Smooth muscle cell (in vitro differentiated cells): Measurements from ENCODE around the gene OMP. TPM values are rescaled to one million over a fixed set of nuclear protein-coding genes. Genes with fewer than 3 reads are reported as not detected.

Experiments used
- DNase-seq: peaks from one replicate; lab custom pipeline; 2025; ENCODE audit not compliant: unreplicated experiment; lab: John Stamatoyannopoulos, UW
- H2AFZ ChIP-seq: fragments of 200-600 bp; sonication (generic); 2 replicates; pipeline ENCODE4 v1.6.0; 2016; ENCODE audit warnings: antibody characterized with exemption, low read depth, mild to moderate bottlenecking
- H3F3A ChIP-seq: fragments of 200-600 bp; sonication (generic); 2 replicates; pipeline ENCODE4 v1.6.0; 2017; ENCODE audit warnings: antibody characterized with exemption, low read depth
- H3K27ac ChIP-seq: fragments of 200-600 bp; sonication (generic); 2 replicates; pipeline ENCODE4 v1.5.1; 2016; ENCODE audit warnings: low read depth, mild to moderate bottlenecking
- H3K27me3 ChIP-seq: fragments of 200-600 bp; sonication (generic); 2 replicates; pipeline ENCODE4 v1.6.1; 2016; ENCODE audit warnings: low read depth, mild to moderate bottlenecking
- H3K36me3 ChIP-seq: fragments of 200-600 bp; sonication (generic); 2 replicates; pipeline ENCODE4 v1.5.1; 2016; ENCODE audit warnings: low read depth
- H3K4me1 ChIP-seq: fragments of 200-600 bp; sonication (generic); 2 replicates; pipeline ENCODE4 v1.5.1; 2016; ENCODE audit warnings: low read depth
- H3K4me2 ChIP-seq: fragments of 200-600 bp; sonication (generic); 2 replicates; pipeline ENCODE4 v1.6.0; 2016; ENCODE audit warnings: mild to moderate bottlenecking
- H3K4me3 ChIP-seq: fragments of 200-600 bp; sonication (generic); 2 replicates; pipeline ENCODE4 v1.5.1; 2016; ENCODE audit warnings: mild to moderate bottlenecking
- H3K79me2 ChIP-seq: fragments of 200-600 bp; sonication (generic); 2 replicates; pipeline ENCODE4 v1.6.0; 2016; ENCODE audit warnings: low read depth, mild to moderate bottlenecking
- H3K9ac ChIP-seq: fragments of 200-600 bp; sonication (generic); 2 replicates; pipeline ENCODE4 v1.6.0; 2016; ENCODE audit warnings: low read depth
- H3K9me3 ChIP-seq: fragments of 200-600 bp; sonication (generic); replicated peaks from 2 replicates; pipeline ENCODE4 v1.5.1; 2016; ENCODE audit warnings: low read depth
- H4K20me1 ChIP-seq: fragments of 200-600 bp; sonication (generic); 2 replicates; pipeline ENCODE4 v1.6.0; 2016; ENCODE audit warnings: low read depth
- WGBS: methylation state at CpG from one replicate; pipeline ENCODE4 v1.1.7; 2016; ENCODE audit warnings: low lambda C conversion rate; 5-methylcytosine and 5-hydroxymethylcytosine counted together
- polyA plus RNA-seq: library from polyadenylated mRNA; unstranded; fragments of >200 nt; fragmentation: Nextera tagmentation; extraction: Ambion mirVana; gene quantifications from 2 replicates; pipeline ENCODE4 v1.2.1, GENCODE V29; 2016
- total RNA-seq: library from RNA; depleted of rRNA; stranded (reverse); fragments of >200 nt; gene quantifications from 2 replicates; pipeline ENCODE4 v1.2.3, GENCODE V29; 2014
- TF ChIP-seq, protein P1 (sequence below): fragments of 200-600 bp; sonication (generic); IDR thresholded peaks from 2 replicates; pipeline ENCODE4 v1.5.1; 2017; ENCODE audit warnings: borderline replicate concordance, mild to moderate bottlenecking, antibody characterized with exemption; ENCODE audit not compliant: insufficient read depth, poor library complexity, severe bottlenecking

The OMP gene
- total and polyA plus RNA-seq, 2 experiments from 2014 or later = not detected

GRCh38 chr11:77069969-77070582 is 32.6 kb upstream of the OMP start:
- H3K36me3 ChIP-seq = no peaks in the 10 kb centered on the region
- peaks cover 6% of the 10 kb centered on the region for H3K79me2 ChIP-seq
- H4K20me1 ChIP-seq = peaks cover 8% of the 10 kb centered on the region
- DNase-seq = no peak
- no peaks in the 10 kb centered on the region for H3F3A ChIP-seq
- no peak overlapping the region for H3K9ac ChIP-seq
- peaks cover 5% of the 10 kb centered on the region for H3K4me1 ChIP-seq
- no peak overlapping the region for H2AFZ ChIP-seq
- H3K4me3 ChIP-seq = no peak overlapping the region
- H3K27ac ChIP-seq = no peak overlapping the region
- no peaks in the 10 kb centered on the region for H3K27me3 ChIP-seq
- TF ChIP-seq, protein P1, sequence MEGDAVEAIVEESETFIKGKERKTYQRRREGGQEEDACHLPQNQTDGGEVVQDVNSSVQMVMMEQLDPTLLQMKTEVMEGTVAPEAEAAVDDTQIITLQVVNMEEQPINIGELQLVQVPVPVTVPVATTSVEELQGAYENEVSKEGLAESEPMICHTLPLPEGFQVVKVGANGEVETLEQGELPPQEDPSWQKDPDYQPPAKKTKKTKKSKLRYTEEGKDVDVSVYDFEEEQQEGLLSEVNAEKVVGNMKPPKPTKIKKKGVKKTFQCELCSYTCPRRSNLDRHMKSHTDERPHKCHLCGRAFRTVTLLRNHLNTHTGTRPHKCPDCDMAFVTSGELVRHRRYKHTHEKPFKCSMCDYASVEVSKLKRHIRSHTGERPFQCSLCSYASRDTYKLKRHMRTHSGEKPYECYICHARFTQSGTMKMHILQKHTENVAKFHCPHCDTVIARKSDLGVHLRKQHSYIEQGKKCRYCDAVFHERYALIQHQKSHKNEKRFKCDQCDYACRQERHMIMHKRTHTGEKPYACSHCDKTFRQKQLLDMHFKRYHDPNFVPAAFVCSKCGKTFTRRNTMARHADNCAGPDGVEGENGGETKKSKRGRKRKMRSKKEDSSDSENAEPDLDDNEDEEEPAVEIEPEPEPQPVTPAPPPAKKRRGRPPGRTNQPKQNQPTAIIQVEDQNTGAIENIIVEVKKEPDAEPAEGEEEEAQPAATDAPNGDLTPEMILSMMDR = no peak
- no peak overlapping the region for H3K4me2 ChIP-seq
- H3K9me3 ChIP-seq = no peaks in the 10 kb centered on the region
- 94% methylated on average over 8 of the region's 8 CpGs for WGBS

- Histone ChIP-seq H3K9me3 (no peaks in the 10 kb centered on the region), H3K79me2 (peaks cover 6% of the 10 kb centered on the region), H3F3A (no peaks in the 10 kb centered on the region), H3K4me3 (no peak overlapping the region), H3K4me2 (no peak overlapping the region), H3K27ac (no peak overlapping the region), H3K27me3 (no peaks in the 10 kb centered on the region), H3K9ac (no peak overlapping the region), H3K4me1 (no peaks in the 10 kb centered on the region), H2AFZ (no peak overlapping the region), H4K20me1 (peaks cover 8% of the 10 kb centered on the region), H3K36me3 (no peaks in the 10 kb centered on the region)
- TF ChIP-seq, protein P1 = no peak
- no peak for DNase-seq
- WGBS = 81% methylated on average over 7 of the region's 7 CpGs
Observed at GRCh38 chr11:77071077-77071476, 31.6 kb upstream of the OMP start.

GRCh38 chr11:77071671-77072605 is 30.7 kb upstream of the OMP start:
- DNase-seq = no peak
- H3K27ac ChIP-seq = peak overlapping the region; percentile 90
- no peak overlapping the region for H3K4me2 ChIP-seq

More at GRCh38 chr11:77071671-77072605, 30.7 kb upstream of the OMP start:
- no peaks in the 10 kb centered on the region for H3F3A ChIP-seq
- TF ChIP-seq, protein P1 = no peak
- H4K20me1 ChIP-seq = peaks cover 8% of the 10 kb centered on the region
- peaks cover 6% of the 10 kb centered on the region for H3K79me2 ChIP-seq
- no peak overlapping the region for H3K4me3 ChIP-seq
- H3K36me3 ChIP-seq = no peaks in the 10 kb centered on the region
- H2AFZ ChIP-seq = no peak overlapping the region
- H3K4me1 ChIP-seq = no peaks in the 10 kb centered on the region
- no peaks in the 10 kb centered on the region for H3K27me3 ChIP-seq
- H3K9ac ChIP-seq = no peak overlapping the region
- 70% methylated on average over 15 of the region's 15 CpGs for WGBS
- H3K9me3 ChIP-seq = no peaks in the 10 kb centered on the region
